ENCODE results near the gene TLCD1. TPM values are rescaled to one million over a fixed set of nuclear protein-coding genes. Genes with fewer than 3 reads are reported as not detected.

TLCD1 gene
- total and polyA plus RNA-seq, 2 of the 8 experiments (the other 6 are each of a cell fraction or from before 2014, with no cell fraction given): 40.7 to 128 TPM

- ChIA-PET POLR2A (ENCODE audit: partially characterized antibody) (interaction anchor here (0.8 to 1.4 kb wide), 7 partner anchors 9 to 55 kb away, joined by 3 to 9 read pairs (median 5); partner anchors contain the start of gene RPL23A), CTCF (ENCODE audit: partially characterized antibody) (interaction anchor here (1.2 kb wide), 1 partner anchor 86 kb away, joined by 3 read pairs; no protein-coding TSS in a partner anchor)
- Histone ChIP-seq H3K18ac (ENCODE audit: extremely low read depth, low read length) (no peak overlapping the region), H3K14ac (ENCODE audit: insufficient read length) (no peak overlapping the region), H4K20me1 (replicated peaks in 1 of 2; ENCODE audit: control insufficient read depth in 1 of 2, insufficient read depth in 2 of 2, low read length in 2 of 2) (peaks cover 3 to 21% of the 10 kb centered on the region in 2 experiments), H3K9ac (replicated peaks in 1 of 4; ENCODE audit: extremely low read depth in 1 of 4, low read depth in 3 of 4, low read length in 3 of 4) (no peak overlapping the region), H2BK120ac (replicated peaks; ENCODE audit: low read depth, low read length) (no peak overlapping the region), H4K8ac (ENCODE audit: extremely low read depth, insufficient read depth, low read length) (no peak overlapping the region), H2AK5ac (ENCODE audit: low read depth, low read length) (no peak overlapping the region), H3K4me1 (replicated peaks in 1 of 4; ENCODE audit: control insufficient read depth in 3 of 4, insufficient read depth in 4 of 4, low read length in 3 of 4) (peaks cover 0 to 8% (median 2%) of the 10 kb centered on the region in 4 experiments; a peak in 2 of 7 replicates), H4K91ac (replicated peaks; ENCODE audit: insufficient read length, low read length) (no peak overlapping the region), H3K9me3 (ENCODE audit: insufficient read depth in 2 of 2, low read depth in 1 of 2, low read length in 1 of 2) (no peaks in the 10 kb centered on the region), H3K4me2 (ENCODE audit: insufficient read depth in 1 of 2, low read depth in 2 of 2, low read length in 2 of 2) (no peak overlapping the region), H2BK5ac (ENCODE audit: low read depth, low read length) (no peak overlapping the region), H2AFZ (ENCODE audit: low read length) (no peak overlapping the region), H3K56ac (replicated peaks; ENCODE audit: insufficient read length, low read depth, low read length) (no peak overlapping the region), H3K27me3 (replicated peaks in 1 of 4; ENCODE audit: control insufficient read depth in 3 of 4, extremely low read depth in 1 of 4, insufficient read depth in 3 of 4, low read length in 3 of 4) (no peaks in the 10 kb centered on the region), H3K4me3 (ENCODE audit: extremely low read depth in 1 of 4, insufficient read depth in 2 of 4, low read depth in 3 of 4, low read length in 4 of 4) (no peak overlapping the region), H3K23ac (ENCODE audit: insufficient read length) (no peak overlapping the region), H2BK12ac (ENCODE audit: low read depth, low read length) (no peak overlapping the region), H3K79me1 (ENCODE audit: low read depth, low read length) (no peaks in the 10 kb centered on the region), H4K5ac (ENCODE audit: insufficient read length, low read depth, low read length) (no peak overlapping the region), H3K4ac (replicated peaks; ENCODE audit: insufficient read length, low read depth, low read length) (no peak overlapping the region), H3K36me3 (ENCODE audit: control insufficient read depth in 2 of 4, insufficient read depth in 4 of 4, low read length in 3 of 4) (peaks cover 45 to 96% (median 85%) of the 10 kb centered on the region in 4 experiments), H3K79me2 (ENCODE audit: control insufficient read depth in 1 of 2, insufficient read depth in 2 of 2, low read length in 2 of 2) (no peaks in the 10 kb centered on the region), H2BK15ac (ENCODE audit: low read length) (no peak overlapping the region), H3K23me2 (ENCODE audit: low read depth, low read length) (no peaks in the 10 kb centered on the region), H2BK20ac (ENCODE audit: low read length) (no peak overlapping the region), H3K27ac (ENCODE audit: low read depth, low read length) (no peak overlapping the region)
- TF ChIP-seq E2F6 (IDR thresholded peaks at IDR 0.05) (no peak), SRF (IDR thresholded peaks at IDR 0.05; ENCODE audit: low read depth, low read length) (no peak), SP1 (IDR thresholded peaks at IDR 0.05; ENCODE audit: low read depth, low read length) (no peak), SIRT6 (IDR thresholded peaks at IDR 0.05; ENCODE audit: low read length) (no peak), CHD2 (IDR thresholded peaks at IDR 0.05; ENCODE audit: low read length) (no peak), SUZ12 (IDR thresholded peaks at IDR 0.05; ENCODE audit: low read length) (no peak), TAF1 (IDR thresholded peaks at IDR 0.05; ENCODE audit: low read depth, low read length) (no peak), TAF7 (optimal IDR thresholded peaks at IDR 0.05; ENCODE audit: borderline replicate concordance, low read depth, low read length) (no peak), ASH2L (IDR thresholded peaks at IDR 0.05; ENCODE audit: low read length) (no peak), RNF2 (IDR thresholded peaks at IDR 0.05; ENCODE audit: borderline replicate concordance, low read depth, low read length, missing control alignments, poor library complexity, severe bottlenecking) (no peak), CBX5 (IDR thresholded peaks at IDR 0.05; ENCODE audit: low read depth, low read length) (no peak)
- DNase-seq (ENCODE audit: low read depth in 1 of 2, low spot score in 2 of 2): no peak
- FAIRE-seq: no peak
- WGBS, 2 experiments (ENCODE audit: extremely low coverage in 1 of 2, insufficient coverage in 1 of 2, insufficient read length in 1 of 2, insufficient replicate concordance in 2 of 2, low coverage in 1 of 2, low lambda C conversion rate in 2 of 2, missing lambda C conversion rate in 1 of 2): 93% methylated on average over 6 of the region's 6 CpGs; no CpG with 5 or more reads in 1 of the 2 experiments
Measured at GRCh38 chr17:28698253-28698941, 27.6 kb downstream of the TLCD1 start.
